H1 (cell line): ENCODE data around the gene SYVN1. TPM values are rescaled to one million over a fixed set of nuclear protein-coding genes. Genes with fewer than 3 reads are reported as not detected.

Experiments
- ASH2L ChIP-seq: fragments of 200-600, 300-600 bp; sonication (generic); IDR thresholded peaks from one replicate; pipeline ENCODE4 v1.7.1; 2017; ENCODE audit warnings: low read length
- ATF3 ChIP-seq: IDR thresholded peaks from 2 replicates; pipeline ENCODE4 v1.6.1; 2011; ENCODE audit warnings: low read depth, mild to moderate bottlenecking, low read length; ENCODE audit not compliant: insufficient read depth
- GTF2F1 ChIP-seq: IDR thresholded peaks from 2 replicates; pipeline ENCODE4 v1.6.1; 2012; ENCODE audit warnings: low read depth, low read length, improper control_type of control experiment, borderline replicate concordance
- KDM5A ChIP-seq: fragments of 200-600 bp; IDR thresholded peaks from 2 replicates; pipeline ENCODE4 v1.7.1; 2012; ENCODE audit warnings: mild to moderate bottlenecking, low read length, inconsistent platforms, mixed read lengths
- NANOG ChIP-seq: IDR thresholded peaks from 2 replicates; pipeline ENCODE4 v1.6.1; 2011; ENCODE audit warnings: low read length, low read depth, mild to moderate bottlenecking, inconsistent platforms; ENCODE audit not compliant: insufficient read depth, poor library complexity, severe bottlenecking
- NRF1 ChIP-seq: IDR thresholded peaks from 2 replicates; pipeline ENCODE4 v1.6.1; 2011; ENCODE audit warnings: mild to moderate bottlenecking, low read depth, low read length, improper control_type of control experiment
- TAF1 ChIP-seq: IDR thresholded peaks from 2 replicates; pipeline ENCODE4 v1.6.1; 2011; ENCODE audit warnings: mild to moderate bottlenecking, low read depth, low read length
- TBP ChIP-seq: IDR thresholded peaks from 2 replicates; pipeline ENCODE4 v1.6.1; 2011; ENCODE audit warnings: low read depth, low read length, improper control_type of control experiment
- TCF12 ChIP-seq: IDR thresholded peaks from 2 replicates; pipeline ENCODE4 v1.6.1; 2011; ENCODE audit warnings: low read depth, mild to moderate bottlenecking, low read length
- TEAD4 ChIP-seq: IDR thresholded peaks from 2 replicates; pipeline ENCODE4 v1.6.1; 2012; ENCODE audit warnings: low read depth, low read length, inconsistent platforms, mixed read lengths
- polyA plus RNA-seq, 7 experiments: library from polyadenylated mRNA; depleted of rRNA in 3 of 7; stranded (reverse) in 5 of 7; unstranded in 2 of 7; fragments of >200 nt in 5 of 7; fragments of 200-250 nt in 2 of 7; gene quantifications; 1 replicate in 5 of 7; 2 replicates in 1 of 7; 4 replicates in 1 of 7; pipeline versions ENCODE4 v1.2.1 to v1.2.3, GENCODE V29; 2011 to 2013; ENCODE audit warnings: missing spikeins in 2 of 7, mixed read lengths in 2 of 7
- total RNA-seq: library from RNA; stranded (reverse); fragmentation: NEBNext Ultra II Directional; extraction: Animal tissue kit (Norgen Biotek cat#: 25700); gene quantifications from 2 replicates; pipeline ENCODE4 v1.2.1, GENCODE V29; 2021

Gene SYVN1
- total and polyA plus RNA-seq, 2 of the 8 experiments (the other 6 are each of a cell fraction or from before 2014, with no cell fraction given) = 27.8 to 29.4 TPM

GRCh38 chr11:65132238-65132987 is 1.9 kb downstream of the SYVN1 start (continued):
- no peak for TF ChIP-seq TAF1
- TF ChIP-seq GTF2F1 = no peak
- TF ChIP-seq KDM5A = no peak
- no peak for TF ChIP-seq TBP
- TF ChIP-seq ASH2L = no peak
- no peak for TF ChIP-seq NANOG
- TF ChIP-seq TEAD4 = no peak
- no peak for TF ChIP-seq ATF3
- TF ChIP-seq TCF12 = no peak
- no peak for TF ChIP-seq NRF1
